Nucleus accumbens (tissue), 56 donors: Measurements from ENCODE around the gene CELSR3.

Source experiments
- DNase-seq, 56 donors: peaks; one replicate each; lab custom pipeline; 2025; lab: John Stamatoyannopoulos, UW

Gene CELSR3

GRCh38 chr3:48636149-48636655 is 26.5 kb downstream of the CELSR3 start:
- no peak for DNase-seq

- DNase-seq: peak; percentile 55 to 99 (median 94)
Measured at GRCh38 chr3:48635222-48636021, 27.3 kb downstream of the CELSR3 start, which contains the start of gene SLC26A6. Gene SLC26A6, minus strand, starts transcription at chr3:48635461. Its CDS starts 68 bp downstream, at chr3:48635393.

DNA sequence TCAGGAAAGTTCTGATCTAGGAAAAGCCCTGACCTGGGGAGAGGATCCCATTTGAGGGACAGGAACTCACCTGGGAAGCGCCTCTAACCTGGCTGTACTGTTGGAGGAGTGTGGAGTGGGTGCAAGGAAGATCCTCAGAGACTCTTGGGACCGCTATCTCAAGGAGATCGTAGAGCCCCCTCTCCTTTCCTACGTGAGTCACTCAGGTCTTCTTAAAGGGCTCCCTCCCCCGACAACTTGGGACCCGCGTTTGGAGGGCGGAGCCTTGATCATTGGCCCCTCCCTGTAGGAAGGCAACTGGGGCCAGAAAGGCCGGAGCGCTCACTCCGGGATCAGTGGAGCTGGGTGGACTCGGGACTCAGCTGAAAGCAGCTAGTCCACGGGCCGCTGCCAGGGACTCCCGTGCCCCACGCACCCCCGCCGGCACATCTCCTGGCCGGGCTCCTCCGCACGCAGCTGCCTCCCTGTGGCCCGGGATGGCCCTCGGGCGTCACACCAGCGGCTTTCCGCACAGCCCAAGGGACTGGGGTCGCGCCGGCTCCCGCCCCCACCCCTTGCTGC is 27.9 kb downstream of the CELSR3 start:
- DNase-seq: peak in 22 of 56 donors; percentile 6 to 61 (median 30)

DNA sequence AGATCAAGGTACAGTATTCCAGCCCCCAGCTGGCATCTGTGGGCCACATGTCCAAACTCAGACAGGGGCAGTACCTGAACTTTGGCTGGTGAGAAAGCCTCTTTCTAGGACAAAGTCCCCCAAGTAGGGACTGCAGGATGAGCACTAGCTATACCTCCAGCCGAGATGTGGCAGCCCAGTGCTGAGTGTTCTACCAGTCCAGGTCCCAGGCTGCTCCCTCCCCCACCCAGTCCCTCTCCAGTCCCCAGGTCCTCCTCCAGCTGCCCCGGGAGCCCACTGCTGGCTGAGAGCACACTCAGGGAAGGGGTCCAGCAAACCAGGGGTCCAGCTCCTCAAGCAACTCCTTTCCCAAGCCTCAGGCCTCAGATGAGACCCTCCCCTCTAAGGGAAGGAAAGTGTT is 28.9 kb downstream of the CELSR3 start:
- DNase-seq: no peak

DNA sequence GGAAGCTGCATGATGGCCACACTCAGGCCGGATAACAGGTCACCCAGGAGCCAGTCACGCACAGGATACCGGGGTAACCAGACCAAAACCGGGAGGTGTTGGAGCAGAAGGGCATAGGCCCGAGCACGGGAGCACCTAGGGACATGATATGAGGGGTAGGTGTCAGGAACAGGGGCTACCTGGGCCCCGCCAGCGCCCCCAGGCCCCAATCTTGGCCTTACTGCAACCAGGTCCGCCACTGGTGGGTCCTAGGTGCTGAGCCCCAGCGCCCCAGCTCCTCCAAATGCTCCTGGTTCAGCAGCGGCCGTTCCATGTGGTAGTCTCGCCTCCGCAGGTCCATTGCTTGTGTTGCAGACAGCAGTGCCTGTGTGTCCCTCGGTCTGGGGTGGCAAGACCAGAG is 29.4 kb downstream of the CELSR3 start:
- DNase-seq: no peak

GRCh38 chr3:48631516-48632448 is 30.9 kb downstream of the CELSR3 start:
- DNase-seq: no peak

DNA sequence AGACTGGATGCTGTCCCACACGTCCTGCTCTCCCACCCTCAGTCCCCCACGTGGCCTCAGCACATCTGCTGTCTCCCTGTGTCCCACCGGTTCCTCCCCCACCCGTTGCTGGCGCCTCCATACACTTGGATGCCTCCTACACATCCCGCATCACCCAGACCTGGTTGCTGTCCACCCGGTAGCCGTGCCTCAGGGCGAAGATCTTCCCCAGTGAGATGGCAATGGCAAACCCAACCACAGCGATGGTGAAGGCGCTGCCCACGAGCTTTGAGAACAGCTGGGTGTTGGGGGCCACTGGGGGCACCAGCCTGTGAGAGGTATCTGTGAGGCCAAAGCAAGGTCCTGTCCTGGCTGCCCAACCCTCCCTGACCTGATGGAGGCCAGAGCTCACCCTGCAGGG is 31.9 kb downstream of the CELSR3 start:
- no peak for DNase-seq

- DNase-seq: no peak
Measured at GRCh38 chr3:48630407-48630806, 32.3 kb downstream of the CELSR3 start.

GRCh38 chr3:48629894-48630293 is 32.8 kb downstream of the CELSR3 start:
- no peak for DNase-seq

DNA sequence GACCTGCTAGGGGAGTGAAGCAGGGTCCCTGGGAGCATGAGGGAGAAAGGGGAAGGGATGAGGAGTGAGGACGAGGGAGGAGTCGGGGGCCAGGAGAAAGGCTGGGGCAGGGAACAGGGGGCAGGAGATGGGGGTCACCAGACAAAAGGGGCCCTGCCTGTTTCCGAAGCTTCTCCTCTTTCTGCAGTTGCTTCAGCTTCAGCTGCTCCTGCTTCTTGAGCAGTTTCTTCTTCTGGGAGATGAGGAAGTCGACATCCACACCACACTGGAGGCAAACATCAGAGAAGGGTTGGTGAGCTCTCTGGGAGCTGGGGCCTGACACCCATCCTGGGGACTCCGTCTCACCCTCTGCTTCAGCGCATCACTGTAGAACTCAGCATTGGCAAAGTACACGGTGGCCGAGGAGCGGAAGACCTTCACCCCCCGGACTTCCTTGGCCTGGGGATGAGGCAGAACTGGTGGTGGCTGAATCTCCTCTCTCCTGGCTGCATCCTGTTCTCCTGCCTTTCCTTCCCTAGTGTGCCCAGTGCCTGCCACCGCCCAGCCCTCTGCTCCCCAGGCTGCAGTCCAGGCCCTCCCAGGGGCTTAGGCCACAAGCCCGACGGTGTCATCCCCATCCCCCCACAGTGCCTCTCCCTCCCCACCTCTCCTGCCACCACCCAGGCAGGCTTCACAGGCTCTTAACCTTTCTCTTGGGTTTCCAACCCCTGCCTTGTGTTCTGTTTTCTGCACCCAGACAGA is 34.2 kb downstream of the CELSR3 start:
- no peak for DNase-seq

DNA sequence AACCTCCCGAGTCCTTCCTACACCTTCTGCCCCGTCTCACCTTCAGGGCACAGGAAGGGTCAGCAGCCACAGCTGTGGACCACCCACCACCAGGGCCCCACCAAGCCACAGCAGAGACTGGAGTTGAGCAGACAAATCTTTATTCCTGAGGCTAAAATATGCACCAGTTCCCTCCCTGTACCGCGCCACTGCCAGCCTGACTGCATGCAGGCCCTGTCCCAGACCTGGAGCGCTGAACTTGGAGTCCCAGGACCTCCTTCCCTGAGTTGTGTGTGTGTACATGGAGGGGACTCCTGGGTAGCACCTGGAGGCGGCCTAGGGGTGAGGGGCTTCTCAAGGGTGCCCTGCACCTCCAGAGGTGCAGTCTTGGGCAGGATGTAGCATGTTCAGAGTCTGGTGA is 37.1 kb downstream of the CELSR3 start:
- no peak for DNase-seq

- DNase-seq: no peak
Measured at GRCh38 chr3:48624767-48625166, 37.9 kb downstream of the CELSR3 start.

DNA sequence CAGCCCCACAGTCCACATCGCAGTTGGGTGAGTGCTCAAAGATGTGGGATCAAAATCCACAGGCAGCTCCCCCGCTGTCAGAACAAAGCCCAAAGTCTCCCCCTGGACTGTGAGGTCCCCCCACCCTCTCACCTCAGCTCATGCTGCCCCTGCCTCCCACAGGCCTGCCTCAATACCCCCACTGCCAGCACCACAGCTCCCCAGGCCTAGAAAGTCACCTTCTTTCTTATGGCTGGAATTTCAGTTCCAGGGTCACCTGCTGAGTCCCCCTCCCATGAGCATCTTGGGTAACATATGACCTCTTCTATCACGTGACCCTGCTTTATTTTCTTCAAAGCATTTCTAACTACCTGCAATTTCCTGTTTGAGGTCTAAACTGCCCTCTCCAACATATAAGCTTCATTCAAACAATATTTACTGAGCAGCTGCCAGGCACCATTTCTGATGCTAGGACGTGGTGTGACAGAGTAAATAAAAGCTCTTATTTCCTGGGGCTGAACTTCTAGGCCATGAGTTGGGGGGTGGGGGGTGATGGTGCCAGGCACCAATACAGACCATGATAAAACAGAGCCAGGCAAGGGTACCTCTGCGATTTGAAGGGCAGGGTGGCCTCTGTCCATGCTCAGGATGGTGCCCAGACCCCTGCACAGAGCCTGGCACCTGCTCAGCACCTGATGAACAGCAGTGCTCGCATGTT is 38.7 kb downstream of the CELSR3 start:
- no peak for DNase-seq

DNA sequence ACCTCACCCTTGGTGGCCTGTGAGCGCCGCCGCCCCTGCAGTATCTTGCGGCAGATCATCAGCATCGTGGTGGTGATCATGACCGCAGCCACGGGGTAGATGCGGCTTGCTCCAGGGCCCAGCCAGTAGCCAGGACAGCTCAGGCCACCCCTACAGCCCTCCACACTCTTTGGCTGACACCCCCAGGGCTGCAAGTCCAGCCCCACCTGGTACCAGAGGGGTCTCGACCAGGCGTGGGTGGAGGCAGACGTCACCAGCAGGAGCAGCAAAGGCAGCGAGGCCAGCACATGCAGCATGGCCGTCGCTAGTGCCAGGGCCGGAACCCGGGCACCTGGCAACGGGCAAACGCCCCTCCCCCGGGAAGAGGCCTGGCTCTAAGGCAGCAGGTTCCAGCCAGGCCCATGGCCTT is 41.2 kb downstream of the CELSR3 start, which contains the start of gene TMEM89:
TMEM89 (minus strand) TSS at position 309 of the 409 bp plus-strand sequence; CDS start at position 296, 13 bp downstream.
- DNase-seq: no peak

- DNase-seq: no peak
Measured at GRCh38 chr3:48619541-48620524, 42.9 kb downstream of the CELSR3 start.

GRCh38 chr3:48617559-48617958 is 45.1 kb downstream of the CELSR3 start:
- no peak for DNase-seq

- DNase-seq: no peak
Measured at GRCh38 chr3:48614044-48614443, 48.6 kb downstream of the CELSR3 start.

- DNase-seq: no peak
Measured at GRCh38 chr3:48612309-48612708, 50.4 kb downstream of the CELSR3 start.
